Suprapubic skin (tissue), 4 donors: ENCODE results near the gene ABCC3. TPM values are rescaled to one million over a fixed set of nuclear protein-coding genes. Genes with fewer than 3 reads are reported as not detected.

Source experiments
- DNase-seq, 2 donors: peaks; one replicate each; pipeline ENCODE4 v3.0.0-alpha.2; 2019; ENCODE audit warnings: low spot score in 2 of 2
- H3K27ac ChIP-seq: fragments of 200-600 bp; sonication (generic); one replicate; pipeline ENCODE4 v1.5.1; 2019
- H3K27me3 ChIP-seq: fragments of 200-600 bp; sonication (generic); one replicate; pipeline ENCODE4 v1.5.1; 2019
- H3K36me3 ChIP-seq: fragments of 200-600 bp; sonication (generic); one replicate; pipeline ENCODE4 v1.5.1; 2019
- H3K4me1 ChIP-seq: fragments of 200-600 bp; sonication (generic); one replicate; pipeline ENCODE4 v1.5.1; 2019
- H3K4me3 ChIP-seq: fragments of 200-600 bp; sonication (generic); one replicate; pipeline ENCODE4 v1.5.1; 2019; ENCODE audit warnings: mild to moderate bottlenecking
- H3K9me3 ChIP-seq: fragments of 200-600 bp; sonication (generic); one replicate; pipeline ENCODE4 v1.5.1; 2019
- CTCF ChIP-seq, 2 donors: fragments of 200-600 bp in 1 of 2; fragments of 450-650 bp in 1 of 2; sonication (generic) in 1 of 2; IDR thresholded peaks; one replicate each; pipeline ENCODE4 v1.5.1; 2016 to 2019; ENCODE audit warnings: antibody characterized with exemption in 2 of 2, mild to moderate bottlenecking in 1 of 2, moderate library complexity in 1 of 2
- EP300 ChIP-seq: sonication (generic); formaldehyde crosslinking; IDR thresholded peaks from one replicate; pipeline ENCODE4 v1.6.1; 2017; ENCODE audit warnings: antibody characterized with exemption
- POLR2A ChIP-seq, 2 donors: fragments of 450-650 bp; IDR thresholded peaks; one replicate each; pipeline ENCODE4 v1.6.1; 2017; ENCODE audit warnings: antibody characterized with exemption in 2 of 2, mild to moderate bottlenecking in 2 of 2, moderate library complexity in 2 of 2
- POLR2AphosphoS5 ChIP-seq, 3 donors: sonication (generic); formaldehyde crosslinking; IDR thresholded peaks; one replicate each; pipeline ENCODE4 v1.6.1; 2017; ENCODE audit warnings: antibody characterized with exemption in 3 of 3
- WGBS: methylation state at CpG from one replicate; pipeline ENCODE4 v1.1.5; 2018; 5-methylcytosine and 5-hydroxymethylcytosine counted together
- total RNA-seq, 4 donors: library from RNA; depleted of rRNA; stranded (reverse); fragments of >200 nt; gene quantifications; one replicate each; pipeline ENCODE4 v1.1.0, GENCODE V29; 2016

The ABCC3 gene
- total RNA-seq, 4 donors from 2014 or later, result 31.7 to 113 (median 36.2) TPM

- 59% methylated on average over 6 of the region's 6 CpGs for WGBS
- no peak for TF ChIP-seq EP300
- no peak for TF ChIP-seq POLR2A (IDR thresholded peaks at IDR 0.05)
- no peak for TF ChIP-seq POLR2AphosphoS5 (IDR thresholded peaks at IDR 0.05)
- no peak for TF ChIP-seq CTCF (IDR thresholded peaks at IDR 0.05)
- no peak overlapping the region for H3K27ac ChIP-seq
- H3K27me3 ChIP-seq, result peaks cover 9% of the 10 kb centered on the region
- H3K4me3 ChIP-seq, result no peak overlapping the region
- no peaks in the 10 kb centered on the region for H3K9me3 ChIP-seq
- peaks cover 18% of the 10 kb centered on the region for H3K4me1 ChIP-seq
- no peaks in the 10 kb centered on the region for H3K36me3 ChIP-seq
- no peak for DNase-seq
Observed at GRCh38 chr17:50629902-50630301, 4.8 kb upstream of the ABCC3 start.

GRCh38 chr17:50630524-50631194, 4.0 kb upstream of the ABCC3 start:
- H3K4me1 ChIP-seq, result peaks cover 25% of the 10 kb centered on the region
- no peak overlapping the region for H3K4me3 ChIP-seq
- no peak overlapping the region for H3K27ac ChIP-seq
- no peaks in the 10 kb centered on the region for H3K36me3 ChIP-seq
- peaks cover 9% of the 10 kb centered on the region for H3K27me3 ChIP-seq
- WGBS, result 58% methylated on average over 7 of the region's 7 CpGs
- no peaks in the 10 kb centered on the region for H3K9me3 ChIP-seq
- TF ChIP-seq POLR2AphosphoS5 (IDR thresholded peaks at IDR 0.05) (no peak), CTCF (IDR thresholded peaks at IDR 0.05) (peak; percentile 49 to 84), POLR2A (IDR thresholded peaks at IDR 0.05) (no peak), EP300 (no peak)
- no peak for DNase-seq

GRCh38 chr17:50631195-50631907, 3.3 kb upstream of the ABCC3 start:
- peaks cover 20% of the 10 kb centered on the region for H3K4me1 ChIP-seq
- H3K27me3 ChIP-seq, result peaks cover 9% of the 10 kb centered on the region
- no peaks in the 10 kb centered on the region for H3K36me3 ChIP-seq
- no peak overlapping the region for H3K4me3 ChIP-seq
- no peak for DNase-seq
- no peak overlapping the region for H3K27ac ChIP-seq
- 67% methylated on average over 10 of the region's 11 CpGs for WGBS
- no peak for TF ChIP-seq EP300
- no peaks in the 10 kb centered on the region for H3K9me3 ChIP-seq

- TF ChIP-seq CTCF (IDR thresholded peaks at IDR 0.05) (no peak), POLR2A (IDR thresholded peaks at IDR 0.05) (no peak), EP300 (no peak), POLR2AphosphoS5 (IDR thresholded peaks at IDR 0.05) (no peak)
- H3K4me1 ChIP-seq, result peaks cover 19% of the 10 kb centered on the region
- H3K27ac ChIP-seq, result no peak overlapping the region
- H3K36me3 ChIP-seq, result no peaks in the 10 kb centered on the region
- WGBS, result 91% methylated on average over 9 of the region's 9 CpGs
- H3K4me3 ChIP-seq, result no peak overlapping the region
- peaks cover 9% of the 10 kb centered on the region for H3K27me3 ChIP-seq
- no peaks in the 10 kb centered on the region for H3K9me3 ChIP-seq
- no peak for DNase-seq
Observed at GRCh38 chr17:50631908-50632571, 2.6 kb upstream of the ABCC3 start.

- TF ChIP-seq POLR2AphosphoS5 (IDR thresholded peaks at IDR 0.05), result no peak
- TF ChIP-seq POLR2A (IDR thresholded peaks at IDR 0.05), result no peak
- no peak for TF ChIP-seq EP300
- TF ChIP-seq CTCF (IDR thresholded peaks at IDR 0.05), result no peak
- no peak for DNase-seq
- no peaks in the 10 kb centered on the region for H3K9me3 ChIP-seq
- WGBS, result 90% methylated on average over 5 of the region's 5 CpGs
- peaks cover 19% of the 10 kb centered on the region for H3K4me1 ChIP-seq
- H3K4me3 ChIP-seq, result no peak overlapping the region
- no peaks in the 10 kb centered on the region for H3K36me3 ChIP-seq
- H3K27ac ChIP-seq, result no peak overlapping the region
- peaks cover 9% of the 10 kb centered on the region for H3K27me3 ChIP-seq
Observed at GRCh38 chr17:50632637-50633036, 2.0 kb upstream of the ABCC3 start.
